GM21529 (cell line): ENCODE measurements around the gene CNPY3.

Experiments
- ATAC-seq: cut with Tn5 transposase; IDR thresholded peaks from one replicate; pipeline ENCODE4 v1.9.1; 2021; ENCODE audit not compliant: unreplicated experiment

The CNPY3 gene

GRCh38 chr6:42978839-42979522 is 49.7 kb downstream of the CNPY3 start, which contains the start of gene PEX6:
TSS of gene PEX6 (minus strand) at chr6:42979181. CDS start at chr6:42979150, 31 bp downstream.
- ATAC-seq = peak; percentile 91

- ATAC-seq = no peak
Observed at GRCh38 chr6:42979523-42980177, 50.4 kb downstream of the CNPY3 start.

DNA sequence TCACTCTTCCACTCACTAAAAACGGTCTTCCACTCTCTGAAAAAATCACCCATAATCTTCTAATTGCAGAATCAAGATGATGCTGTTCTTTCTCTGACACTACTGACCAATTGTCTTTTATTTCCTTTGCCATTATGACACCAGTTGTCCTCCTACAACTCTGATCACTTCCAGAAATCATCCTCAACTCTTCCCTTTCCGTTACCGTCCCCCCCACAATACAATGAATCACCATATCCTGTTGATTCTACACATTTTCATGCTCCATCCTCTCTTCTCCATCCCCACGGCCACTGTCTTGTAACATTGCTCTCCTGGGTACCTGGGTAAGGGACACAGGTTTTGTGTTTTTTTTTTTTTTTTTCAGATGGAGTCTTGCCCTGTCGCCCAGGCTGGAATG is 52.6 kb downstream of the CNPY3 start:
- ATAC-seq = no peak

DNA sequence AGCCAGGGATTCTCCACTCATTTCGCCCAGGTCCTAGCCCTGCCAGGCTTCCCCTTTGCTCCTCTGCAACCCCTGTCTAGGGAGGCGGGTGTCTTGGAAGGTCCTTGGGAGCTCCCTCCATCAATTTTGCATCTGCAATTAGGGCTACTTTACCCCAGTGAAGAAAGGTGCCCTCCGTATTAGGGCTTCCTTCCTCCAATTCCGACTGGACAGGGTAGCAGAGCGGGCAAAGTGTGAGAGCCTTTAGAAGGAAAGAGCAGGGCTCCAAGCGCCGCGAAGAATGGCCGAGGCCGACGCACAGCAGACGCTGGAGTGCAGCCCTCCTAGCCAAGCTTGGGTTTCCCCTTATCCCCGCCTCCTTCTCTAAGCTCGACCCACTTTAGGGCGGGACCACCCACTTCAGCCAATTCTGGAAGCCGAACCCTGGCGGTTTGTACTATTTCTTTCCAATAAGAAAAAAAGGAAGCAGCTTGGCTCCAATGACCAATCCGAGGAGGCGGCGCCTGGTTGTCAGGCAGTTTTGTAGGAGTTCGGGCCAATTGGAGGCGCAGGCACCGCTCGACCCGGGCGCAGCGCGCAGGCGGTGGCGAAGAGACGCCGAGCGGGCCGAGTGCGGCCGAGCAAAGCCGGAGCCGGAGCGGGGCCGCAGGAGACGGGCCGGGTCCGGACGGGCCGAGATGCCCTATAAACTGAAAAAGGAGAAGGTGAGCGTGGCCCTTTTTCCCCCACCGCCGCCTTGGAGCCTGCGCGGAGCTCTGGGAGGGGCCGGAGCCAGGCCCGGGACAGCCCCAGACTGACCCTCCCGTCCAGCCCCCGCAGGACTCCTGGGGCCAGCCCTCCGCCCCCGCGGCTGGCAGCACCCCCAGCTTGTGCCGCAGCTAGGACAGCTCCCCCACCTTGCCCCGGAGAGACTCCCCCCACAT is 55.0 kb downstream of the CNPY3 start, which contains the start of gene PPP2R5D:
PPP2R5D (plus strand) TSS at position 570 of the 923 bp plus-strand sequence; CDS start at position 678, 108 bp downstream.
- ATAC-seq = peak; percentile 93

- no peak for ATAC-seq
Observed at GRCh38 chr6:42984924-42985475, 55.7 kb downstream of the CNPY3 start.

GRCh38 chr6:42987533-42988451 is 58.5 kb downstream of the CNPY3 start:
- no peak for ATAC-seq

GRCh38 chr6:42988486-42989020 is 59.3 kb downstream of the CNPY3 start:
- ATAC-seq = no peak
